T-cell (primary cell): ENCODE results near the gene GLT1D1. TPM values are rescaled to one million over a fixed set of nuclear protein-coding genes. Genes with fewer than 3 reads are reported as not detected.

Experiments
- ATAC-seq, 4 experiments: fragments of 200-7000 bp in 3 of 4; fragments of 150-1000 bp in 1 of 4; cut with Tn5 transposase; replicated peaks in 1 of 4; 1 replicate in 3 of 4; 2 replicates in 1 of 4; pipeline ENCODE4 v1.10.0; 2021; ENCODE audit warnings: moderate library complexity in 3 of 4, mild to moderate bottlenecking in 2 of 4, moderate number of reproducible peaks in 1 of 4
- CTCF ChIA-PET, 2 donors: fragments of 300-600 bp; sonication (Branson Sonifier 250); formaldehyde crosslinking; loops; one replicate each; lab custom pipeline; 2022; ENCODE audit warnings: antibody characterized with exemption in 2 of 2; lab: Charles Lee
- POLR2A ChIA-PET, 2 donors: fragments of 300-600 bp; sonication (Branson Sonifier 250); formaldehyde crosslinking; loops; one replicate each; lab custom pipeline; 2022; ENCODE audit warnings: antibody characterized with exemption in 2 of 2; lab: Charles Lee
- DNase-seq, 35 experiments: peaks; one replicate each; pipeline versions ENCODE4 v3.0.0 to v3.0.0-alpha.2; 2013 to 2023
- H3K27ac ChIP-seq: one replicate; pipeline ENCODE4 v1.5.1; 2013; ENCODE audit warnings: low read length
- H3K27me3 ChIP-seq, 2 experiments: replicated peaks in 1 of 2; 1 replicate in 1 of 2; 2 replicates in 1 of 2; pipeline versions ENCODE4 v1.6.1 to v1.7.0; 2013; ENCODE audit warnings: low read length in 1 of 2, mixed read lengths in 1 of 2; ENCODE audit not compliant: control insufficient read depth in 2 of 2, insufficient read depth in 2 of 2; ENCODE audit errors: extremely low read depth in 1 of 2
- H3K36me3 ChIP-seq, 2 donors: 1 replicate in 1 of 2; 2 replicates in 1 of 2; pipeline versions ENCODE4 v1.6.1 to v1.7.0; 2013; ENCODE audit warnings: low read length in 1 of 2; ENCODE audit not compliant: control insufficient read depth in 2 of 2, insufficient read depth in 1 of 2; ENCODE audit errors: extremely low read depth in 1 of 2
- H3K4me1 ChIP-seq, 2 experiments: 1 replicate in 1 of 2; 2 replicates in 1 of 2; pipeline versions ENCODE4 v1.6.1 to v1.7.0; 2013; ENCODE audit warnings: low read length in 2 of 2, mixed read lengths in 1 of 2; ENCODE audit not compliant: insufficient read depth in 2 of 2, control insufficient read depth in 1 of 2; ENCODE audit errors: extremely low read depth in 1 of 2
- H3K4me3 ChIP-seq, 2 donors: 1 replicate in 1 of 2; 2 replicates in 1 of 2; pipeline versions ENCODE4 v1.5.1 to v1.7.0; 2013; ENCODE audit warnings: mild to moderate bottlenecking in 2 of 2, low read length in 1 of 2, moderate library complexity in 1 of 2; ENCODE audit not compliant: control insufficient read depth in 1 of 2; ENCODE audit errors: extremely low read depth in 1 of 2
- H3K9me3 ChIP-seq: 2 replicates; pipeline ENCODE4 v1.7.0; 2013
- H3K27ac Mint-ChIP-seq, 2 donors: one replicate each; pipeline ENCODE4 v1.8.0; 2020 to 2021; ENCODE audit warnings: mild to moderate bottlenecking in 2 of 2, mixed read lengths in 2 of 2
- H3K27me3 Mint-ChIP-seq, 2 donors: one replicate each; pipeline ENCODE4 v1.8.0; 2021 to 2022; ENCODE audit warnings: mixed read lengths in 2 of 2
- H3K36me3 Mint-ChIP-seq: one replicate; pipeline ENCODE4 v1.8.0; 2021; ENCODE audit warnings: mixed read lengths
- H3K4me1 Mint-ChIP-seq, 3 donors: one replicate each; pipeline ENCODE4 v1.8.0; 2020 to 2022; ENCODE audit warnings: mixed read lengths in 3 of 3, mild to moderate bottlenecking in 1 of 3
- H3K4me3 Mint-ChIP-seq, 3 donors: one replicate each; pipeline ENCODE4 v1.8.0; 2020 to 2022; ENCODE audit warnings: mild to moderate bottlenecking in 3 of 3, mixed read lengths in 3 of 3, moderate library complexity in 3 of 3
- H3K9me3 Mint-ChIP-seq, 3 donors: one replicate each; pipeline ENCODE4 v1.8.0; 2020 to 2022; ENCODE audit warnings: mixed read lengths in 3 of 3
- WGBS: methylation state at CpG from one replicate; pipeline ENCODE4 v1.1.5; 2013; ENCODE audit warnings: missing lambda C conversion rate; ENCODE audit not compliant: insufficient coverage; 5-methylcytosine and 5-hydroxymethylcytosine counted together
- total RNA-seq, 35 experiments: library from RNA in 6 of 35; stranded (reverse) in 6 of 35; fragments of 120-200 nt in 1 of 35; gene quantifications; one replicate each; pipeline versions ENCODE4 v1.2.1 to v1.2.4 and lab custom pipeline; 2013 to 2026

GLT1D1 gene
- total RNA-seq, 5 donors from 2014 or later (not counting 1 experiment from before 2014, with no cell fraction given), result 0.14 to 0.26 TPM; not detected in 3

DNA sequence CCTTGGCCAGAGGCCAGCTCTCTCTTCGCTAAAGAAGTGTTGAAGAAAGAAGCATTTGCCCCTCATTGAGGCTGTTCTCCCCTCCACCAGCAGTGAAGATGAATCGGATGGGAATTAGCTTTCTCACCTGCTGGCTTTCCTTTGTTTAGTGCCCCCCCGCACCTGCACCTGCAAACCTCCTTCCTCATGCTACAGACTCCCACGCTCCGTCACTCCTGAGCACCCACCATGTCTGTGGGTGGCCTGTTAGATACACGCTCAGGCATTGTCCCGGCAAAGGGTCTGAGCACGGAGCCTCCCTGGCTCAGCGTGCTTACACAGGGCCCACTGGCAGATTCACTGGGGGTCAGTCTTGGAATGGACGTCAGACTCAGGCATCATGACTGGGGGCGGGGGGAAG, 121.6 kb downstream of the GLT1D1 start:
- H3K36me3 Mint-ChIP-seq, result no peaks in the 10 kb centered on the region
- Histone ChIP-seq H3K9me3 (no peaks in the 10 kb centered on the region), H3K36me3 (no peaks in the 10 kb centered on the region), H3K4me1 (no peaks in the 10 kb centered on the region), H3K4me3 (no peak overlapping the region), H3K27me3 (peaks cover 4 to 67% of the 10 kb centered on the region in 2 experiments), H3K27ac (no peak overlapping the region)
- CTCF ChIA-PET, result no interaction called here
- H3K27ac Mint-ChIP-seq, result no peak overlapping the region
- ATAC-seq (no peak), DNase-seq (no peak)
- H3K9me3 Mint-ChIP-seq, result no peaks in the 10 kb centered on the region
- H3K27me3 Mint-ChIP-seq, result peaks cover 11 to 37% of the 10 kb centered on the region in 2 donors
- 86% methylated on average over 8 of the region's 11 CpGs for WGBS
- POLR2A ChIA-PET, result no interaction called here
- H3K4me1 Mint-ChIP-seq, result peaks cover 0 to 4% (median 1%) of the 10 kb centered on the region in 3 donors
- H3K4me3 Mint-ChIP-seq, result no peak overlapping the region

- H3K4me1 ChIP-seq, result no peaks in the 10 kb centered on the region
- ATAC-seq (no peak), DNase-seq (peak in 2 of 35 experiments; percentile 4 to 7)
- H3K9me3 Mint-ChIP-seq, result no peaks in the 10 kb centered on the region
- no peaks in the 10 kb centered on the region for H3K36me3 ChIP-seq
- H3K4me3 Mint-ChIP-seq, result no peak overlapping the region
- H3K4me3 ChIP-seq, result no peak overlapping the region
- H3K27me3 ChIP-seq, result peaks cover 2 to 57% of the 10 kb centered on the region in 2 experiments
- ChIA-PET POLR2A (no interaction called here), CTCF (no interaction called here)
- H3K4me1 Mint-ChIP-seq, result peaks cover 0 to 1% (median 0%) of the 10 kb centered on the region in 3 donors
- H3K27ac ChIP-seq, result no peak overlapping the region
- peaks cover 15 to 35% of the 10 kb centered on the region in 2 donors for H3K27me3 Mint-ChIP-seq
- no peaks in the 10 kb centered on the region for H3K9me3 ChIP-seq
- WGBS, result 32% methylated on average over 12 of the region's 22 CpGs
- H3K36me3 Mint-ChIP-seq, result no peaks in the 10 kb centered on the region
- H3K27ac Mint-ChIP-seq, result no peak overlapping the region
Observed at GRCh38 chr12:128976120-128976738, 123.0 kb downstream of the GLT1D1 start.

- no peak for ATAC-seq
- no peaks in the 10 kb centered on the region for H3K36me3 ChIP-seq
- no peak for DNase-seq
- no peak overlapping the region for H3K27ac ChIP-seq
- Mint-ChIP-seq H3K36me3 (no peaks in the 10 kb centered on the region), H3K27me3 (peaks cover 15 to 29% of the 10 kb centered on the region in 2 donors), H3K27ac (no peak overlapping the region), H3K4me1 (peaks cover 0 to 1% (median 0%) of the 10 kb centered on the region in 3 donors), H3K4me3 (no peak overlapping the region), H3K9me3 (no peaks in the 10 kb centered on the region)
- H3K4me3 ChIP-seq, result no peak overlapping the region
- WGBS, result no CpG with 5 or more reads among the region's 6 CpGs
- ChIA-PET POLR2A (no interaction called here), CTCF (no interaction called here)
- no peaks in the 10 kb centered on the region for H3K4me1 ChIP-seq
- no peaks in the 10 kb centered on the region for H3K9me3 ChIP-seq
- H3K27me3 ChIP-seq, result peaks cover 0 to 58% of the 10 kb centered on the region in 2 experiments
Observed at GRCh38 chr12:128977441-128977840, 124.2 kb downstream of the GLT1D1 start.

DNA sequence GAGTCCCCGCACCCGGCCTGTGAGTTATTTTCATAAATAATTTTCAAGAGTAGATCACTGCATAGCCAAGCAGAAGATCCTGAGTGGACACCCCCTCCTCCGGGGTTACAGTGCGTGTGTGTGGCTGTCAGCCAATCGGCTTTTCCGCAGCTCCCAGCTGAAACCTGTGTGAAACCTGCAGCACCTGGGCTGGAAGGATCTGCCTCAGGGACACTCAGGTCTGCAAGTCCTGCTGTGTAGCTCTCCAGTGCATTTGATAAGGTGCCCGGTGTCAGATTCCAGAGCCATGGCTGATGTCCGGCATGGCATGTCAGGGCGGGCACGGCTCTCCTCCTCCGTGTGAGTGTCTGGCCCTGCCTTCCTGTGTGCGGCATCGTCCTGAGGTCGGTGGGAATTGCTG, 124.8 kb downstream of the GLT1D1 start:
- Mint-ChIP-seq H3K9me3 (no peaks in the 10 kb centered on the region), H3K27ac (no peak overlapping the region), H3K36me3 (no peaks in the 10 kb centered on the region), H3K27me3 (peaks cover 15 to 29% of the 10 kb centered on the region in 2 donors), H3K4me3 (no peak overlapping the region), H3K4me1 (peaks cover 0 to 1% (median 0%) of the 10 kb centered on the region in 3 donors)
- H3K36me3 ChIP-seq, result no peaks in the 10 kb centered on the region
- no peaks in the 10 kb centered on the region for H3K9me3 ChIP-seq
- CTCF ChIA-PET, result no interaction called here
- H3K4me1 ChIP-seq, result no peaks in the 10 kb centered on the region
- H3K27ac ChIP-seq, result no peak overlapping the region
- ATAC-seq (no peak), DNase-seq (no peak)
- peaks cover 0 to 58% of the 10 kb centered on the region in 2 experiments for H3K27me3 ChIP-seq
- 80% methylated on average over 12 of the region's 14 CpGs for WGBS
- POLR2A ChIA-PET, result no interaction called here
- no peak overlapping the region for H3K4me3 ChIP-seq

DNA sequence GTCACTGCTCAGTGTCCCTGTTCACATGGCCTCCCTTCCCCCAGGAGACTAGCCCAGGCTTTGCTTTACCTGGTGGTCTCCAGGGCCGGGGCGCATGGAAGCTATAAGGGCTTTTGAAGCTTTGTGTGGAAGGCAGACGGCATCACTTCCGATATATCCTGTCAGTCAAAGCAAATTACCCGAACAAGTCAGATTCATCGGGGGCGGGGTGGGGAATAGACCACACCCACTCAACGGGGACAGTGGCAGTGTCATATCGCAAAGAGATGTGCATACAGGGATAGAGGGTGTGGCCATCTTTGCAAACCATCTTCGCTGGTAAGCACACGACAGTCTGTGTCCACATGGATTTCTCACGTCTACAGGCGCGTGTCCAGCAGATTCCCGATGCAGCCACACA, 127.3 kb downstream of the GLT1D1 start:
- no peak overlapping the region for H3K27ac Mint-ChIP-seq
- H3K36me3 Mint-ChIP-seq, result no peaks in the 10 kb centered on the region
- ChIA-PET POLR2A (no interaction called here), CTCF (no interaction called here)
- peaks cover 4 to 17% of the 10 kb centered on the region in 2 donors for H3K27me3 Mint-ChIP-seq
- H3K4me3 Mint-ChIP-seq, result no peak overlapping the region
- ATAC-seq, result no peak
- H3K4me1 Mint-ChIP-seq, result peaks cover 0 to 1% (median 0%) of the 10 kb centered on the region in 3 donors
- Histone ChIP-seq H3K4me1 (no peaks in the 10 kb centered on the region), H3K27ac (no peak overlapping the region), H3K9me3 (no peaks in the 10 kb centered on the region), H3K4me3 (no peak overlapping the region), H3K36me3 (no peaks in the 10 kb centered on the region), H3K27me3 (peaks cover 0 to 37% of the 10 kb centered on the region in 2 experiments)
- no peak for DNase-seq
- no peaks in the 10 kb centered on the region for H3K9me3 Mint-ChIP-seq
- WGBS, result 94% methylated on average over 12 of the region's 15 CpGs

DNA sequence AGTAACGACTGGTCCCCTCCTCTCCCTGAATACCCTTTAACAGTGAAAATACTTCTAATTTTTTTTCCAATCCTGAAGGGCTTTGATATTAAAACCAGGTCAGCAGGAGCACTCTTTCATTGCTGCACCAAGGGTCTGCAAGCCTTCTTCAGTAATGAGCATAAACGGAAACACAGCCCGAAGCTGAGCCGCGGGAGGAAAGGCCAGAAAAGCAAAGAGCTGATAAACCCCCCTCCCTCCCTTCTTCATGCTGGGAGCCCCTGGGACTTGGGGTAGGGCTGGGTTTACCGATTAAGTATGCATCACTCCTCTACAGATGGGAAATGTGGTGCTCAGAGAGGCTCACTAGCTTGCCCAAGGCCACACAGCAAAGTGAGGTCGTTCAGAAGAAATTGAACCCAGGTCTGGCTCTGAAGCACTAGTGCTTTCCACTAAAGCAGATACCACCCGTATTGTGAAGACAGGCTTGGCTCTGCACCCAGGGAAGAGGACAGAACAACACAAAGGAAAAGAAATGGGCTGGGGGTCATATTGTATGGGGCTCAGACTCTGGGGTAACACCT, 128.8 kb downstream of the GLT1D1 start:
- Mint-ChIP-seq H3K27ac (no peak overlapping the region), H3K9me3 (no peaks in the 10 kb centered on the region), H3K36me3 (no peaks in the 10 kb centered on the region), H3K4me1 (no peaks in the 10 kb centered on the region), H3K4me3 (no peak overlapping the region), H3K27me3 (peaks cover 4 to 11% of the 10 kb centered on the region in 2 donors)
- ChIA-PET CTCF (no interaction called here), POLR2A (no interaction called here)
- Histone ChIP-seq H3K27ac (no peak overlapping the region), H3K4me1 (no peaks in the 10 kb centered on the region), H3K4me3 (no peak overlapping the region), H3K27me3 (peaks cover 0 to 29% of the 10 kb centered on the region in 2 experiments), H3K9me3 (no peaks in the 10 kb centered on the region), H3K36me3 (no peaks in the 10 kb centered on the region)
- ATAC-seq (no peak), DNase-seq (no peak)
- WGBS, result 62% methylated on average over 3 of the region's 8 CpGs
